ENCODE data around the gene EEF1A2.
"Not testable (repeated sequence)": the region's sequence is repeated elsewhere in the genome, so short reads cannot be mapped to it uniquely, and the experiment has no call there.

EEF1A2 gene

GRCh38 chr20:63484236-63484635 lies 14.6 kb downstream of the EEF1A2 start:
- DNase-seq = no peak

GRCh38 chr20:63483834-63484233 lies 15.0 kb downstream of the EEF1A2 start:
- no peak for DNase-seq

GRCh38 chr20:63482021-63482587 lies 16.8 kb downstream of the EEF1A2 start:
- no peak for DNase-seq

GRCh38 chr20:63481503-63481902 lies 17.4 kb downstream of the EEF1A2 start:
- no peak for DNase-seq

- DNase-seq = not testable (repeated sequence)
These were observed 19.0 kb downstream of the EEF1A2 start for GRCh38 chr20:63479695-63480419.

- no peak for DNase-seq
These were observed 20.3 kb downstream of the EEF1A2 start for GRCh38 chr20:63478346-63479302.

GRCh38 chr20:63477944-63478343 lies 20.9 kb downstream of the EEF1A2 start:
- DNase-seq = no peak

- no peak for DNase-seq
These were observed 21.7 kb downstream of the EEF1A2 start for GRCh38 chr20:63477061-63477616.

GRCh38 chr20:63475209-63475608 lies 23.7 kb downstream of the EEF1A2 start:
- no peak for DNase-seq

GRCh38 chr20:63473555-63474449 lies 25.1 kb downstream of the EEF1A2 start:
- peak in 1 of 2 experiments; percentile 16 for DNase-seq

GRCh38 chr20:63472862-63473390 lies 26.0 kb downstream of the EEF1A2 start:
- DNase-seq = no peak

GRCh38 chr20:63471981-63472831 lies 26.7 kb downstream of the EEF1A2 start, which contains the start of gene KCNQ2:
Gene KCNQ2 (minus strand): TSS chr20:63472655. CDS start chr20:63472463, 192 bp downstream.
- DNase-seq = no peak

GRCh38 chr20:63471717-63471980 lies 27.2 kb downstream of the EEF1A2 start:
- DNase-seq = no peak

GRCh38 chr20:63471002-63471716 lies 27.7 kb downstream of the EEF1A2 start:
- no peak for DNase-seq

GRCh38 chr20:63470410-63470809 lies 28.5 kb downstream of the EEF1A2 start:
- DNase-seq = no peak

- DNase-seq = no peak
These were observed 29.2 kb downstream of the EEF1A2 start for GRCh38 chr20:63469713-63470101.

- DNase-seq = no peak
These were observed 29.7 kb downstream of the EEF1A2 start for GRCh38 chr20:63469019-63469712.

GRCh38 chr20:63468421-63468820 lies 30.5 kb downstream of the EEF1A2 start:
- no peak for DNase-seq

- no peak for DNase-seq
These were observed 31.4 kb downstream of the EEF1A2 start for GRCh38 chr20:63467294-63468083.
